NCI-H2107 (cell line): ENCODE results near the gene ACTR1B.
"Not testable (repeated sequence)": the region's sequence is repeated elsewhere in the genome, so short reads cannot be mapped to it uniquely, and the experiment has no call there.

Source experiments
- DNase-seq: peaks from one replicate; lab custom pipeline; 2025; lab: John Stamatoyannopoulos, UW

Gene ACTR1B

DNA sequence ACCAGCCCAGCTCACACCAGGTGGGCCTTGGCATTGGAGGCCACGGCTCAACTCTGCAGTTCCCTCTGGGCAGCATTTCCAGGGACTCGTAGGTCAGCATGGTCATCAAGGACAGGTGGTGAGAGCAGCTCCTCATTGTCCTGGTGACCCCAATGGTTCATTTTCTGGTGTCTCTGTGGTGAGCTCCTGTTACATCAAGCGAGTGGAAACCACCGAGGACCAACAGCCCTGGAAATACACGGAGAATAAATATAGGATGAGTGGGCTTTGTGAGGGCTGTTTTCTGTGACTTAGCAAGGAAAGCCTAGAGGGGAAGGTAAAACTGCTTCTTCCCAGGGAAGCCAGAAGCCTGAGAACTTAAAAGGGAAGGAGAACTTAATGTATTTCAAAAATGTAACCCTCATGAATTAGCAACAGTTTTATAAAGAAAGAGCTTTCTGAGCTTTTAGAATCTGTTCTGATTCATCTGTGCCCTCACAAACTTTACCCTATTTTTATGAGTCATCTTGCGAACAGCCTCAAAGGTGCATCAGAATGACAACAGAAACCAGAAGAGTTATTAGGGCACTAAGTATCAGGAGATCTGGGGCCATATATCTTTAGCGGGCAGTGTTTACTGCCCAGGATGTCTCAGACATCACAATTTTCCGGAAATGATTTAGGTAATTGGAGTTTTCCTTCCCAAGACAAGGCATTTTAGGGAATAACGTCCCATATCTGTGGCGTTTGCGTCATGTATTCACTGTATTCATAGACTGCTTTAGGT, 24.4 kb upstream of the ACTR1B start:
- DNase-seq, result no peak

DNA sequence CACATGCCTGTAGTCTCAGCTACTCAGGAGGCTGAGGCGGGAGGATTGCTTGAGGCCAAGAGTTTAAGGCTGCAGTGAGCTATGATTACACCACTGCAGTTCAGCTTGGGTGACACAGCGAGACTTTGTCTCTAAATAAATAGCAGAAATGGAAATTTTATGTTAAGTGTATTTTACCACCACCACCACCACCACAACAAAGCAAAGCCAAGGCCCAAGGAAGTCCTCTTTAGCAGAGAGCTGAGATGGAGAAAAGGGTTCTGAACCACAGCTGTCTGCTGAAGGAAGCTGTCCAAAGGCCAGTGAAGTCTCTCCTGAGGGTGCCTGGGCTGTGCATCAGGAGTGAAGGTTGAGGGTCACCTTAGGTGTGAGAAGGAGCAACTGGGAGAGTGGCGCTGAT, 23.4 kb upstream of the ACTR1B start:
- DNase-seq, result not testable (repeated sequence)

DNA sequence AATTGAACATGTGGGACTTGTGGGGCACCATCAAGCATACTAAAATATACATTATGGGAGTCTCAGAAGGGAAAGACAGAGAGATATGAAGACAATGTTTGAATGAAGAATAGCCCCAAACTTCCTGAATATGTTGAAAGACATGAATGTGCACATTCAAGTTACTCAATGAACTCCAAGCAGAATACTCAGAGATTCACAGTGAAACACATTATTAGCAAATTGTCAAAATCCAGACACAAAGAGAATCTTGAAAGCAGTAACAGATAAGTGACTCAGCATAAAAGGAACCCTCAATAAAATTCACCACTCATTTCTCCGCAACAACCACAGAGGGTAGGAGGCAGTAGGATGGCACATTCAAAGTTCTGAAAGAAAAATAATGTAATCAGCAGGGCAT, 14.5 kb upstream of the ACTR1B start:
- DNase-seq, result no peak

DNA sequence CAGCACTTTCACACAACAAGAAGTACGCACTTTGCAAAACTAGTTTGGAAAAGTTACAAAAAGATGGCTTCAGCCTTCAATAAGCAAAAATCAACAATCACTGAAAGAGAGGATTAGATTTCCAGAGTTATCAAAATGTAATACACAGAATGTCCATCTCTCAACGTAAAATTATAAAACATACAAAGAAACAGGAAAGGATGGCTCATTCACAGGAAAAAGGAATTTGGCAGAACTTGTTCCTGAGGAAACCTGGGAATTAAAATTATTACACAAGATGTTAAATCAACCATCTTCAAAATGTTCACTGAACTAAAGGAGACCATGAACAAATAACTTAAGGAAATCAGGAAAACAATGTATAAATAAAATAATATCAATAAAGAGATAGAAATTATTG, 13.6 kb upstream of the ACTR1B start:
- DNase-seq, result no peak

DNA sequence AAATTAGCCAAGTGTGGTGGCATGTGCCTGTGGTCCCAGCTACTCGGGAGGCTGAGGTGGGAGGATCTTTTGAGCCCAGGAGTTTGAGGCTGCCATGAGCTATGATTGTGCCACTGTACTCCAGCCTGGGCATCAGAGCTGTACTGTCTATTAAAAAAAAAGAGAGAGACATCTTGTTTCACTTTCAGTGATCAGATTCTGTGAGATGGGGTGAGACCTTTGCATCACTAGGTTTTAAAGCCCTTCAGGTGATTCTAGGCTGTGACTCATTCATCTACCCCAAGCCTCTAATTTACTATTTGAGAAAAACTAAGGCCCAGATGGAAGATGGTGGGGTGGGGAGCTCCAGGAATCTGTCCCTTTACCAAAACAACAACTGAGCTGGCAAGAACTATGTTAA, 12.8 kb upstream of the ACTR1B start:
- no peak for DNase-seq

DNA sequence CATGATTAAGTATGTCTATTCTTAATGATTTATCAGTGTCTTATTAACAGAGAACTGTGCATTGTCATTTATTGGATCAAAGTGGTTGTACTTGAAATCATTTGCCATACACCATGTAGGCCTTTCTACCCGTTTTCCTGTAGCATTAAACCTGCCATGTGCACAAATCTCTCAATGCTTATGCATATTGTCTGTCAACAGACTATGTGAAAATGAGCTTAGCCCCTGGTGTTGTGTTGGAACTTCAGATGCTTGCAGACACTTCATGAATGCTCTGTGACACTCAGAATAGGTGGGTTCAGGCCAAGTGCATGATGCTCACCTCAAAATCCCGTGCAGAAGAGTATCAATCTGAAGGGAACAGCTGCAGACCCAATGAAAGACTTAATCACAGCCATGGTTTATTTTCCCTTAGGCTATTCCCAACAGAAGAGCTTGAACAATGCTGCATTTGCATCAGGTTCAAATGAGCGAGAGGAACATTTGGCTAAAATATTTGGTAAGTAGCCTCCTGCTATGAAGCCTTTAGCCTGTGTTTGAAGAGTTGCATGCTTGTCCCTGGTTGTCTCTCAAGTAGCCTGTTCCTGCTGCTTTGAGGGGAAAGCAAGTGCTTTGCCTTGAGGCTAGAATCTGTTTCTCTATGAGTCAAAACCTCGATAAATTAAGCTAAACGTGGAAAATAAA, 11.7 kb upstream of the ACTR1B start:
- no peak for DNase-seq

DNA sequence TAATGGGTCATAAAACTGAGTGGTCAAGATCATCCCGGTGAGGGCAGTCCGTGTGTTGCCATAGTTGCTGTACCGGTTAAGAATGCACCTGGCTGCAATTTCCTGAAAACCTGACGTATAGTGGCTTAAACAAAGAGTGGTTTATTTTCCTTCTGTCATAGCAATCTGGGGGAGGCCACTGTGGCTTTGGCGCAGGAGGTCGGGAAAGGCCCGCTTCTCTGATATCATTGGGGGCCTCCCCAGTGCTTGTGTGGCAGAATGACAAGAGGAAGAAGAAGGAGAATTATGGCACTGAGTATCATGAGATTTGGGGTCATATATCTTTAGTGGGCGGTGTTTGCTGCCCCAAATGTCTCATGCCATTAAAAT, 10.1 kb upstream of the ACTR1B start:
- no peak for DNase-seq

DNA sequence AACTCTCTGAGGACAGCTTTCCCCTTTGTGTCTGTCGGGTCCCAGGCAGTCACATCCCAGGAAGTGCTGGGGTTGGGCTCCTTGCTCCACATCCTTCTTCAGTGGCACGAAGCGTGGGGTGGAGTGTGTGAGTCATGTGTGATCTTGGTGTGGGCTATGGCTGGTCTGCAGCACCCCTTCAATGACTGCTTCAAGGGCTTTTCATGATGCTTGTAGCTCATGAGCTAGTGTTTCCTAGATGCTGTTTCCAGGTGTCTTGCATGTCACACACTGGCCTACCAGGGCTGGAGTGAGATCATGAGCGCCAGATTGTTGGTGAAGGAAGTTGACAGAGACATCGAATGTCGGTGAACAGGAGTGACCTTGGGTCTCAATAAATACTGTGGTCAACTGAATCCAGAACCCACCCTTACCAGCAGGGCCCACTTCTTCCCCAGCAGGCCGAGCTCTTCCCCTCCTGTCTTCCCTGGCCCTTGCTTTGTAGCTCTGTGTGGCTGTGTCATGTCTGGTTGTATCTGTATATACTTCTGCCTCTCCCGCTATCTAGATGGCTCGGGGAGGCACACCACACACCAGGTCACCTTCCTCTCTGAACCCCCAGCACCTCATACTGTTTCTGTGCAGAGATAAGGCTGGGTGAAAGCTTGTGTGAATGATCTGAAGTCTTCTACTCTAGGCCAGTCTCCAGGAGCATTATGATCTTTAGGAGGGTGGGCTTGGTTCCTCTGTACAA, 9.5 kb upstream of the ACTR1B start:
- DNase-seq, result no peak

DNA sequence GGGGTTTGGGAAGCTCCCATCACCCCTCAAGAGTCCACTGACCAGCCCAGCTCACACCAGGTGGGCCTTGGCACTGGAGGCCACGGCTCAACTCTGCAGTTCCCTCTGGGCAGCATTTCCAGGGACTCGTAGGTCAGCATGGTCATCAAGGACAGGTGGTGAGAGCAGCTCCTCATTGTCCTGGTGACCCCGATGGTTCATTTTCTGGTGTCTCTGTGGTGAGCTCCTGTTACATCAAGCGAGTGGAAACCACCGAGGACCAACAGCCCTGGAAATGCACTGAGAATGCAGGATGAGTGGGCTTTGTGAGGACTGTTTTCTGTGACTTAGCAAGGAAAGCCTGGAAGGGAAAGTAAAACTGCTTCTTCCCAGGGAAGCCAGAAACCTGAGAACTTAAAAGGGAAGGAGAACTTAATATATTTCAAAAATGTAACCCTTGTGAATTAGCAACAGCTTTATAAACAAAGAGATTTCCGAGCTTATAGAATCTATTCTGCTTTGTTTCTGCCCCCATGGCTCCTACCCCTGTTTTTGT, 8.8 kb upstream of the ACTR1B start:
- not testable (repeated sequence) for DNase-seq

DNA sequence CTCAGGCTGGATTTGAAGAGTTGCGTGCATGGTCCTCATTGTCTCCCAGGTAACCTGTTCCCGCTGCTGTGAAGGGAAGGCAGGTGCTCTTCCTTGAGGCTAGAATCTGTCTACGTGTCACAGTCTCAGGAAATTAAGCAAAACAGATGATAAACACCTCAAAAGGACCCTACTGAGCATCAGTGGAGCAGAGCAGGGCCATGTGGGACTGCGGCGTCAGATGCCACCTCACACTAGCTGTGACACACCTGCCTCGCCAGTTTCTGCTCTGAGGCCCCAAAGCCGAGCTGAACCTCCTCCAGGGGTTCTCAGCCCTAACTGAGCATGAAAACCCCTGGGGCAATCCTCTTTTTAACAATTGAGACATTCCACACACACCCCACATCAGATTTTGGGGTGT, 7.7 kb upstream of the ACTR1B start:
- no peak for DNase-seq

DNA sequence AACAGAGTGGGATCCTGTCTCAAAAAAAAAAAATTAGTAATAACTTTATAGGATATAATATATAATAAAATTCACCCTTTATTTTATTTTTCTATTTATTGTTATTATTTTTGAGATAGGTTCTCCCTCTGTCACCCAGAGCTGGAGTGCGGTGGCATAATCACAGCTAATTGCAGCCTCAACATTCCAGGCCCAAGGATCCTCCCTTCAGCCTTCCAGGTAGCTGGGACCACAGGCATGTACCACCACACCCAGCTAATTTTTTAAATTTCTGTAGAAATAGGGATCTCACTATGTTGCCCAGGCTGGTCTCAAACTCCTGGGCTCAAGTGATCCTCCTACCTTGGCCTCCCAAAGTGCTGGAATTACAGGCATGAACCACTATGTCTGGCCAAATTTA, 6.6 kb upstream of the ACTR1B start:
- DNase-seq, result no peak

DNA sequence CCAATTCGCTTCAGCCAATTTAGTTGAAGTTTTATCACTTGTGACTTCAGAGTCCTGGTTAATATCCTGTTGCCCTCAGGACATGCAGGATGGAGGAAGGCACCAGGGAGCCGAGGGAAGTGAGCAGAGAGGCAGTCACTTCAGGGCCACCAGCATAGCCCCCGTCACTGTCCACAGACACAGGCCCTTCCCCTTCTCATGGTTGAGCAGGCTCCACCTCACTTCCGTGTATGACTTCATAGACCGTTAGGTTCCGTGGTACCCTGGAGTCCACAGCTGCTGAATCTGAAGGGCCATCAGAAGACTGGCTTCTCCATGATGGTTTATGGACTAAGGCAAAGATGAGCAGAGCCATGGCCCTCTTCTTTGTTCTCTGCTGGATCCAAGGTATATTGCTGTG, 5.6 kb upstream of the ACTR1B start, which contains the start of gene C2orf92:
Gene C2orf92 (plus strand): TSS at position 266 of the 400 bp plus-strand sequence. CDS start 76 bp downstream, at position 342.
- no peak for DNase-seq

DNA sequence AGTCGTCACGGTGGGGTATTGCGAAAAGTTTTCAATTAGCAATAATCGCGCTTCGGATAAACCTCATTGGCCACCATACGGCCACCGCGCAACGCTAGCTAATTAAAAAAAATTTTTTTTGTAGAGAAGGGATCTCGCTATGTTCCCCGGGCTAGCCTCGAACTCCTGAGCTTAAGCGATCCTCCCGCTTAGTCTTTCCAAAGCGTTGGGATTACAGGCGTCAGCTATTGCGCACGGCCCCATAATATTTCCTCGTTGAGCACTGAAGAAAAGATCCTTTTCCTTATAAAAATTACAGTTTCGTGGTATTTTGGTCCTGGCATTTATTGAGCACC, 759 bp upstream of the ACTR1B start:
- no peak for DNase-seq

DNA sequence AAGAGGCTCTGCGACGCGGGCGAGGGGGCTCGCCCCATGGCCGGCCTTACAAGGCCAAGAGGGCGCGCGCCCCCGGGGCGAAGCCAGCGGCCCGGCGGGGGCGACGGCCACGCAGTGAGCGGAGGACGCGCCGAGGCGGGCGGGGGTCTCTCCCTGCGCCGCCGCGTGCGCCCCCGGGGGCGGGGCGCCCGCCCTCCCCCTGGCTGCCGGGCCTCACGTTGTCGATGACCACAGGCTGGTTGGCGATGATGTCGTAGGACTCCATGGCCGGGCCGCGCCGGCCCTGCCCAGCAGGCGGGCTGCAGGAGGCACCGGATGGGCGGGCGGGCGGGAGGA, 250 bp downstream of the ACTR1B start:
- DNase-seq, result no peak

DNA sequence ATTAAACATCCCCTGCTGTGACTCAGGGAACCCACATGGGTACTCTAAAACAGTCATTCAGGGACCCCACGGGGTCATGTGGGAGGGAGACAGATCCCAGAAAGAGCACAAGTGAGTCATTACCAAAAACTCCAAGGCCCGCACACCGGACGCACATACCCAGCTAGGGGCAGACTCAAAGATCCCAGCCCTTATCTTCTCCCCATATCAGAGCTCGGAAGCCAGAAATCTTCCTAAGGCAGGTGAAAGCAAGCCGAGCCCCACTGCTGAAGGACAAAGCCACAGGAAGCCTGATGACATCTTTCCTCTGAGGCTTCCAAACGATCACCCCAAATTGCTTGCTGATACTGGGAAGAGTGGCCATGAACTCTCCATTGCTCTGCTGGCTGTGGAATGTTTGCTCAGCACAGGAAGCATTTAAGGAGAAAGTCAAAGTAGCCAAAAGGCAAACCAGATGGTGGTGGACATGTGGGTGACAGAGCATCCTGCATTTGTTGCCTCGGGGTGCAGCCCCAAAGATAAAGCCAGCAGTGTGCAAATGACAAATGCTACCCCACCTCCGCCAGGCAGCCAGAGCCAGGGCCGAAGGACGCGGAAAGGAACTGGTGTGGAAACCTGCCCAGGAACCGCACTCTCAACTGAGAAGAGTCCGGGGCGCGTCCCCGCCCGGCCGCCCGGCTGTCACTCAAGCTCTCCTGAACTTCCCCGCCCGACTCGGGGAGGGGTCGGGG, 784 bp downstream of the ACTR1B start:
- peak; percentile 22 for DNase-seq

DNA sequence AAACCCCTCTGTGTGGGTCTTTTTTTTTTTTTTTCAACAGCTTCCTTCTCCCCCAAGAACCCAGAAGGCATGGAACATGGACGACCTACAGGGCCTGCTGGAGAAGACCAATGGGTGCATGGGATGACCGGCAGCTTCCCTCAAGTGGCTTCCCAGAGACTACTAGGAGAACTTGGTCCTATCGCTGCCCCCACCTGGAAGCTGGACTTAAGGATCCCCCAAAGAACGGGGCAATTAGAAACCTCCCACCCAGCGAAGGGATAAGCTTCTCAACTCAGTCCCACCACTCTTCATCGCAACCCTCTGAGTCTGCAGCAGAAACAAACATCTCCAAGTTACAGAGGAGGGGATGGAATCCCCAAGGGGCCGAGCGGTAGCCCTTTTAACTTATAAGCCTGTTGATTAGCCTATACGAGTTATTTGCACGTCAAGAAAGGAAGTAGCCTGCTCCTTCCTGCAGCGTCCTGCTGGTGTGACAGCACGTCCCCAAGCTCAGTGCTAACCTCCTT, 1.4 kb downstream of the ACTR1B start:
- no peak for DNase-seq

DNA sequence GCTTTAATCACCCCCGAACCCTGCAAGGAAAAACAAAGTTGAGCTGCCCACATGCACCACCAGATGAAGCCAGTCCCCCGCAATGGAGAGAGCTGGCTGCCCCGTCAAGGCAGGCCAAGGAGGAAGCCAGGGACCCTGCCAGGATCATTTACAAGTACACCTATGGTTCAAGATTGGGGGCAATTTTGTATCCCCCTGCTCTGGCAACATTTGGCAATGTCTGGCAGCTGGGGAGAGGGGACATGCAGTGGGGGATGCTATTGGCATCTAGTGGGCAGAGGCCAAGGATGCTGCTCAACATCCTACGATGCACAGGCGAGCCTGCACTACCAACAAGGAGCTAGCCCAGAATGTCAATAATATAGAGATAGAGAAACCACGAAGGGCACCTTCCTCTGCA, 1.9 kb downstream of the ACTR1B start:
- no peak for DNase-seq

DNA sequence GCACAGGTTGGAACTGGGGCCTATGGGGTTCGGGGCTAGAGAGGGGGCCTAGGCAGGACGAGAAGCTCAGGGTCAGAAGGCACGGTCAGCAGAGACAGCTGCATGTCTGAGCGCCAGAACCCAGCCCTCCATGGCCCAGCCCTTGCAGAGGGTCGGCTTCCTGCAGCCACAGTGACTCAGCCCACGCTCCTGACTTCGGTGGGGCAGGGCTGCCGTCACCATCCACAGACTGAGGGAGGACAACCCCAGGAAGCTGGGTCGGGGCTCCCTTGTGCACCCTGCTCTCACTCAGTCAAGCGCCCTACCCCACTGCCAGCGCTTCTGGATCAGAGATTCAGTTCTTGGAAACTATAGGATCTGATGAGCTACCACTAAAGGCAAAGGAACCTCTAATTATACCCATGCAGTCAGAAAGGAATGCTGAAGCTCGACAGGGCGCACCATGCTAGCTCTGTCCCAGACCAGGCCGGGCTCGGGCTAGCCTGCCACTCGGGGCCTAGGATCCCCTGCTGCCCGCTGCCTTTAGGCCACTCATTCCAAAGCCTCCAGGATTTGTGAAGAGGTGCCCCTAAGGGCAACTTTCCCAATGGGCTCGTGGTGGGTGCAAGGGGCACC, 3.0 kb downstream of the ACTR1B start:
- DNase-seq, result no peak

DNA sequence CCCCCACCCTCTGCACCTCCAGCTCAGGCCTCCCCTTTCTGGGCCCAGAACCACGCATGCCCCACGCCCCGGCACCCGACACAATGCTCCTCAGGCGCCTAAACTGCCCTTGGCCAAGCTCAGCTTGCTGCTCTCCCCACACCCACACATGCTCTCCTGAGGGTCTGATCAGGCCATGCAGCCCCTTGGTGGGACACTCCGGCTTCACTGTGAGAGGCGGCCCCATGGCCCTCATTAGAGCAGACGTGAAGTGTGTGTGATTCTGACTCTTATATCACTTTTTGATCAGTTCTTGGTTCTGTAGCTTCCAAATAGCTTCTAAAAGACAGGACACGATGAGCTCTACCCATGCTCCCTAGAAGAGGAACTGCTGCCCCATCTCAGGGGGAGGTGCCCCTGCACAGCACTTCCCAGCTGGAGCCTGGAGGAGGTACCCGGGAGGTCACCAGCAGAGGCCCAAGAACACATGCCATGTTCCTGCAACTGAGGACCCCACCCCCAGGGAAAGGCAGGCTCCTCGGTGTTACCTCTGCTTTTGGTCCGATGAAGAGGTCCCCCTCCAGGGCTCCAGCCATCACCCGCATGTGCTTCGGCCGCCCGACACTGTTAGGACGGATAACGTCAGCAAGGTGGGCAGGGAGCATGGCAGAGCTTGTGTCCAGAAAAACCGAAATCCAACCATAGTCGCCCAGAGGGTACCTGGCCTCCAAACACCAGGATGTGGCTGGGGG, 3.6 kb downstream of the ACTR1B start:
- DNase-seq, result no peak

DNA sequence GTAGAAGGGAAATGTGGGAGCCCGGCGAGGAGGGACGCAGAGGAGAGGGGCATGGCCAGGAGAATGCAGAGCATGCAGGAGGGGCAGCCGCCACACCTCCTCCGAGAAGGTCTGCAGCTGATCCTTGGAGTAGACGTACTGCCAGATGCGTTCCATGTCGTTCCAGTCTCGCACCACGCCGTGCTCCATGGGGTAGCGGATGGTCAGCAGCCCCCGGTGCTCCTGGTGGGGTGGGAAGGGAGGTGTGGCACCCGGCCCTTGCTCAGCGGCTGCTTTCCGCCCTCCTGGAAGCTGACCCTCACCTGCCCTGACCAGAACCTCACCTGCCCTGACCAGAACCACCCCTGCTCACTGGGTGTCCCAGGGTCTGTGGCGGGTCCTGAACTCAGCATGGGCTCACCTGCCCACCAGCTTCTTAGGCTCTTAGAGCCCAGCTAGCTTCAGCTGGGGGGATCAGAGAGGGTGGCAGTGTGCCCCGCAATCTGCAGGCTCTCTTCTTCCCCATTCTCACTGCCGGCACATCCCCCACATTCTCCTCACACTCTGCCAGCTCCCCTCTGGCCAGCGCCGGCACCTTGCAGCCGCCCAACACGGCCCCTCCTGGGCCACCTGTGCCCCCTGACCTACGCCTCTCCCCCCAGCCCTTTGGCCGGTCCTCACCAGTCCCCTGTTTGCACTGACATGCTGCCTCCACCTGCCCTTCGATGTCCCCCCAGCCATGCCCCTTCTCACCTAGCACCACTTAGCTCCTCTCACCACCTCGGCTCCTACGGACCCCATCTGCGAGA, 4.4 kb downstream of the ACTR1B start:
- DNase-seq, result no peak
